ENCODE data around the gene EHD1. TPM values are rescaled to one million over a fixed set of nuclear protein-coding genes. Genes with fewer than 3 reads are reported as not detected.

Gene EHD1
- polyA plus RNA-seq, 1 donor (not counting 4 experiments of a cell fraction or from before 2014, with no cell fraction given): 73.9 TPM

DNA sequence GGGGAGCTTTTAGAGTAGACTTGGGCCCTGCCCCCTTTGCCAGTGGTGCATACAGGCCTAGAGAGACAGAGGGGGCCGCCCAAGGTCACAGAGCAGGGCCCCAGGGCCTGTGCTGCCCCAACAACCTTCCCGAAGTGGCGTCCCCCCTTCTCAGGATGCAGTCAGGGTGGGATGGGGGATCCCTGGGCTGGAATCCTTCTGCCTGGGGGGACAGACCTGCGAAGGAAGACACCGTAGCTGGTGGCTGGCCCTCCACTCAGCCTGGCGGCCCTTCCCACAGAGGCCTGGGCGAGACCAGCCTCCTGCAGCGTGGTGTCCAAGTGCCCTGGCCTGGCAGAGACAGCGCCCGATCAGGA, 14.4 kb upstream of the EHD1 start:
- H3K27me3 ChIP-seq (ENCODE audit: control insufficient read depth, extremely low read depth, insufficient read depth, low read length): no peaks in the 10 kb centered on the region
- no peaks in the 10 kb centered on the region for H3K9me3 ChIP-seq (ENCODE audit: control insufficient read depth, low read depth, low read length)
- no peaks in the 10 kb centered on the region for H3K9me1 ChIP-seq (ENCODE audit: control insufficient read depth, extremely low read depth, insufficient read depth, low read length)
- dilution Hi-C loops (cut with MboI; ENCODE audit: extremely low pct_ligation_motif_present, low sequenced_read_pairs): no loop called here
- H3K36me3 ChIP-seq (ENCODE audit: control insufficient read depth in 2 of 2, extremely low read depth in 1 of 2, insufficient read depth in 2 of 2, low read length in 2 of 2): peaks cover 0 to 8% of the 10 kb centered on the region in 2 experiments
- DNase-seq (ENCODE audit: low read depth, low spot score): no peak
- no peaks in the 10 kb centered on the region for H3K79me2 ChIP-seq (ENCODE audit: control insufficient read depth, insufficient read depth, low read length)
- H3K4me3 ChIP-seq (ENCODE audit: control insufficient read depth in 2 of 3, extremely low read depth in 1 of 3, insufficient read depth in 2 of 3, low read depth in 1 of 3, low read length in 3 of 3): no peak overlapping the region
- H3K9ac ChIP-seq (ENCODE audit: control insufficient read depth, extremely low read depth, insufficient read depth, low read length): no peak overlapping the region
- no peak overlapping the region for H2AFZ ChIP-seq (ENCODE audit: control insufficient read depth, low read length)
- H3K4me1 ChIP-seq (ENCODE audit: control insufficient read depth, extremely low read depth, insufficient read depth, low read length): peaks cover 7% of the 10 kb centered on the region
- FAIRE-seq: no peak
- H4K20me1 ChIP-seq (ENCODE audit: control insufficient read depth, extremely low read depth, insufficient read depth, low read length): no peaks in the 10 kb centered on the region
- TF ChIP-seq CTCF (optimal IDR thresholded peaks at IDR 0.05 in 1 of 3, IDR thresholded peaks at IDR 0.05 in 1 of 3, conservative IDR thresholded peaks at IDR 0.05 in 1 of 3; ENCODE audit: extremely low read depth in 1 of 3, insufficient read depth in 2 of 3, low read length in 3 of 3) (no peak), EZH2 (IDR thresholded peaks at IDR 0.05; ENCODE audit: low read length) (no peak)
- H3K4me2 ChIP-seq (ENCODE audit: control insufficient read depth, extremely low read depth, insufficient read depth, low read depth, low read length): no peak overlapping the region
- H3K27ac ChIP-seq (ENCODE audit: control insufficient read depth, insufficient read depth, low read length): no peak overlapping the region

GRCh38 chr11:64892411-64892831, 14.0 kb upstream of the EHD1 start:
- Histone ChIP-seq H3K9me3 (ENCODE audit: control insufficient read depth, low read depth, low read length) (no peaks in the 10 kb centered on the region), H3K4me1 (ENCODE audit: control insufficient read depth, extremely low read depth, insufficient read depth, low read length) (peaks cover 7% of the 10 kb centered on the region), H3K36me3 (ENCODE audit: control insufficient read depth in 2 of 2, extremely low read depth in 1 of 2, insufficient read depth in 2 of 2, low read length in 2 of 2) (peaks cover 0 to 7% of the 10 kb centered on the region in 2 experiments), H3K27me3 (ENCODE audit: control insufficient read depth, extremely low read depth, insufficient read depth, low read length) (no peaks in the 10 kb centered on the region), H3K4me2 (ENCODE audit: control insufficient read depth, extremely low read depth, insufficient read depth, low read depth, low read length) (no peak overlapping the region), H3K79me2 (ENCODE audit: control insufficient read depth, insufficient read depth, low read length) (no peaks in the 10 kb centered on the region), H3K27ac (ENCODE audit: control insufficient read depth, insufficient read depth, low read length) (no peak overlapping the region), H4K20me1 (ENCODE audit: control insufficient read depth, extremely low read depth, insufficient read depth, low read length) (no peaks in the 10 kb centered on the region), H2AFZ (ENCODE audit: control insufficient read depth, low read length) (no peak overlapping the region), H3K9ac (ENCODE audit: control insufficient read depth, extremely low read depth, insufficient read depth, low read length) (no peak overlapping the region), H3K4me3 (ENCODE audit: control insufficient read depth in 2 of 3, extremely low read depth in 1 of 3, insufficient read depth in 2 of 3, low read depth in 1 of 3, low read length in 3 of 3) (no peak overlapping the region), H3K9me1 (ENCODE audit: control insufficient read depth, extremely low read depth, insufficient read depth, low read length) (no peaks in the 10 kb centered on the region)
- FAIRE-seq (no peak), DNase-seq (ENCODE audit: low read depth, low spot score) (no peak)
- TF ChIP-seq EZH2 (IDR thresholded peaks at IDR 0.05; ENCODE audit: low read length): no peak
- no peak for TF ChIP-seq CTCF (optimal IDR thresholded peaks at IDR 0.05 in 1 of 3, IDR thresholded peaks at IDR 0.05 in 1 of 3, conservative IDR thresholded peaks at IDR 0.05 in 1 of 3; ENCODE audit: extremely low read depth in 1 of 3, insufficient read depth in 2 of 3, low read length in 3 of 3)
- dilution Hi-C loops (cut with MboI; ENCODE audit: extremely low pct_ligation_motif_present, low sequenced_read_pairs): no loop called here
